Posterior vena cava (tissue), 2 donors: ENCODE results near the gene LIAS. TPM values are rescaled to one million over a fixed set of nuclear protein-coding genes. Genes with fewer than 3 reads are reported as not detected.
"Not testable (repeated sequence)": the region's sequence is repeated elsewhere in the genome, so short reads cannot be mapped to it uniquely, and the experiment has no call there.

ENCODE experiments used
- DNase-seq: peaks from one replicate; pipeline ENCODE4 v3.0.0-alpha.2; 2020; ENCODE audit warnings: low spot score
- intact Hi-C, 2 donors: fragments of 100-400 bp; cut with DNase I; formaldehyde crosslinking; loops; one replicate each; pipeline versions ENCODE4 v1.14.1 to v1.14.2; 2022 to 2023
- total RNA-seq, 2 donors: library from RNA; stranded (reverse); fragmentation: NEBNext Ultra II Directional; extraction: Animal tissue kit (Norgen Biotek cat#: 25700); gene quantifications; one replicate each; pipeline ENCODE4 v1.2.1, GENCODE V29; 2021
- donor health status: DM: yes; HTN: yes; CAD: no.
- donor health status: DM: yes; HTN: yes; CAD: no.

The LIAS gene
- total RNA-seq, 2 donors from 2014 or later: 9.2 to 12.8 TPM

DNA sequence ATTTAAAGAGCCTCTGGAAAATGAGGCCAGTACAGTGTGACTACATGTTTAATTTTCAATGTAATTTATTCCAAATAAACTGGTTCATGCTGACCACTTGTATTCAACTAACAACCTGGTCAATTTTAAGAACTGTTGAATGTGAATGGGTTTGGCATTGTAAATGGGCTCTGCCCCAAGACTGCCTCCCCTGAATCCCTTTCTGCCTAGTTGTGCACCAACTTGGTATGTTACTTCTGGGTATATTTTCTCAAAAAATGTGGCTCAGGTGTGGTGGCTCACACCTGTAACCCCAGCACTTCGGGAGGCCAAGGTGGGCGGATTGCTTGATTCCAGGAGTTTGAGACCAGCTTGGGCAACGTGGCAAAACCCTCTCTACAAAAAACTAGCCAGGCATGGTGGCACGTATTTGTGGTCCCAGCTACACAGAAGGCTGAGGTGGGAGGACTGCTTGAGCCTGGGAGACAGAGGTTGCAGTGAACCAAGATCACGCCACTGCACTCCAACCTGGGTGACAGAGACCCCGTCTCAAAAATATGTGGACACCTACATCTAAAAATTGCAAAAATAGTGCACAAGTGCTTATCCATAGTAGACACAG lies 7.3 kb upstream of the LIAS start:
- intact Hi-C loops: no loop called here
- no peak for DNase-seq

GRCh38 chr4:39452153-39452859 lies 6.5 kb upstream of the LIAS start:
- intact Hi-C loops: no loop called here
- DNase-seq: no peak

- DNase-seq: no peak
- intact Hi-C loops: no loop called here
Observed at GRCh38 chr4:39452860-39453587, 5.8 kb upstream of the LIAS start.

DNA sequence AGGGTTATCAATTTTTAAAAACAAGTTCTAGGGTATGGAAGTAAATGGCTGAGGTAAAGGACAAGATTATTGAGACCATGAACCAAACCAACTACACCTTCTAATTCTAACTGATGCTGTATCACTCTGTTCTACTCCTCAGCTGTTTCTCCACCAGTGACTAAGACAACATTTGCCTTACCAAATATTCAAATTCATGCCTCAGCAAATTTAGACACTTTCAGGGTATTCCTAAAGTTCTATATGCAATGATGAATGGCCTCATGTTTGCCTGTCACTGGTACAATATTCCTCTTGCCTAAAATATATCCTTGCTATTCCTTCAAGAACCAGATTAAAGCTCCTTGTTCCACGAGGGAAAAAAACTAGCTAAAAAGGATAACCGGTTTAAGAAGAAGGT lies 5.1 kb upstream of the LIAS start:
- intact Hi-C loops: no loop called here
- no peak for DNase-seq

GRCh38 chr4:39455486-39455885 lies 3.4 kb upstream of the LIAS start:
- no peak for DNase-seq
- intact Hi-C loops: no loop called here

- intact Hi-C loops: no loop called here
- no peak for DNase-seq
Observed at GRCh38 chr4:39456946-39457763, 1.7 kb upstream of the LIAS start.

DNA sequence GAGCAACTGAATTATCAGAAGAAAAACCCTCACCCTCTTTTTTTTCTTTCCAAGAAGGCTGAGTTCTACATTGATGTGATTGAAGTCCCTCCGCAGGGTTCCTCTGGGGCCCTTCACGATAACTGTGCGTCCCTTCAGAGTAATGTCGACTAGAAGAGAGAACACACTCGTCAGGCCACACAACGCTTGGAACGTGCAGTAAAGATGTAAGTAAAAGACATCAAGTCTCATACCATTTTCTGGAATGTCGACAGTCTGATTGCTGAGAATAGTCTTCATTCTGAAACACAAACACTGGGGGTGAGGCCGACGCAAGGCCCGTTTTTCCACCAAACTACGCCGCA lies 723 bp upstream of the LIAS start:
- DNase-seq, intact Hi-C loops: not testable (repeated sequence)

DNA sequence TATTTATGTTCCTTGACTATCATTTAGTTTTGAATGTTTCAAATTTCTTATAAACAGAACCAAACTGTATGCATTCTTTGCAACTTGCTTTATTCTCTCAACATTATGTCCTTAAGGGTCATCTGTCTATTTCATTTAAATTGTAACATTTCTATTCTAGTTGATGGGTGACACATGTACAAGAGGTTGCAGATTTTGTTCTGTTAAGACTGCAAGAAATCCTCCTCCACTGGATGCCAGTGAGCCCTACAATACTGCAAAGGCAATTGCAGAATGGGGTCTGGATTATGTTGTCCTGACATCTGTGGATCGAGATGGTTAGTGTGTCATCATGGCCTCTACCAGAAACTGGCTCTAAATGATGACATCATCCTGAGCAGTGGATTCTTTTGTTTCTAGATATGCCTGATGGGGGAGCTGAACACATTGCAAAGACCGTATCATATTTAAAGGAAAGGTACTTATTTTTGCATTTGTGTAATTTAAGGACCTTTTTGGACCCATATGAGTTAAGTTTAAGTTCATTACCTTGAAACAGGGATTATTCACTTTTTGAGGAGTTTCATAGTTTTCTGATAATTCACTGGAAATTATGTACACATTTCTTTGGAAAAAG lies 6.1 kb downstream of the LIAS start:
- DNase-seq: no peak
- intact Hi-C loops: loop anchor here in 1 of 2 donors (10.0 kb wide), 1 partner anchor 510 kb away; the partner anchor contains the start of gene PDS5A

GRCh38 chr4:39466747-39467146 lies 7.9 kb downstream of the LIAS start:
- no peak for DNase-seq
- intact Hi-C loops: loop anchor here in 1 of 2 donors (10.0 kb wide), 1 partner anchor 508 kb away; the partner anchor contains the start of gene PDS5A

DNA sequence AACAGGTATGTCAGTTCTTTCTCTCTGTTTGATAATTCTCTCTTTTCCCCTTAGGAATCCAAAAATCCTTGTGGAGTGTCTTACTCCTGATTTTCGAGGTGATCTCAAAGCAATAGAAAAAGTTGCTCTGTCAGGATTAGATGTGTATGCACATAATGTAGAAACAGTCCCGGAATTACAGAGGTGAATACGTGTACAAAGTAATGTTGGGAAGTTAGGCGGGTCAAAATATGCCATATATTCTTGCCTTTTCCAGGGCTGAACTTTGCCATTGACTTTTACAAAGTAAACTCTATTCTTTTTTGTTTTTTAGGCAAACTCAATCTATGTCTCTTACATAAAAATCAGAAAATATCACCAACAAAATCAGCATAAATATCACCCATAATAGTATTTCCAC lies 8.6 kb downstream of the LIAS start:
- intact Hi-C loops: loop anchor here in 1 of 2 donors (10.0 kb wide), 1 partner anchor 507 kb away; the partner anchor contains the start of gene PDS5A
- DNase-seq: no peak

GRCh38 chr4:39469429-39470077 lies 10.7 kb downstream of the LIAS start:
- no peak for DNase-seq

GRCh38 chr4:39470402-39470801 lies 11.5 kb downstream of the LIAS start:
- DNase-seq: no peak
- intact Hi-C loops: loop anchor here in 1 of 2 donors (5.0 kb wide), 1 partner anchor 187 kb away; no protein-coding TSS in a partner anchor

More at GRCh38 chr4:39469429-39470077, 10.7 kb downstream of the LIAS start:
- intact Hi-C loops: loop anchor here in 1 of 2 donors (5.0 to 10.0 kb wide), 2 partner anchors 188 to 505 kb away; partner anchors contain the start of gene PDS5A

DNA sequence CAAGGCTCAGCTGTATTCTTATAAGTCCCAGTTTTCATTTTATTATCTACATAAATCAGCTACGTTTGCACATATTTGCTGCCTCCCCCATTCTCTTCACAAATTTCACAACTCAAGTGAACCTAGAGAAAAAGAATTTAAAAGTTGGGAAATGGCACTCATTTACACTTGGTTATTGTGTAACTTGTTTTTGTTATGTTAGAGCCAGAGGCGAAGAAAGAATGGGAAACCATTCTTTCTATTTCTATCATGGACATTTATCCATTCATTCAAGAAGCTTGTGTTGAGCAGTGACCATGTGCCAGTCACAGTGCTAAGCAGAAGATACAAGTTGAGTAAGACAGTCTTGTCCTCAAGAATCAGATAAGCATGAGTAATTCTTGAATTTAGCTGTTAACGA lies 13.5 kb downstream of the LIAS start:
- DNase-seq: no peak
- intact Hi-C loops: loop anchor here in 1 of 2 donors (5.0 kb wide), 1 partner anchor 185 kb away; no protein-coding TSS in a partner anchor

- DNase-seq: no peak
- intact Hi-C loops: no loop called here
Observed at GRCh38 chr4:39476187-39476895, 17.5 kb downstream of the LIAS start.

DNA sequence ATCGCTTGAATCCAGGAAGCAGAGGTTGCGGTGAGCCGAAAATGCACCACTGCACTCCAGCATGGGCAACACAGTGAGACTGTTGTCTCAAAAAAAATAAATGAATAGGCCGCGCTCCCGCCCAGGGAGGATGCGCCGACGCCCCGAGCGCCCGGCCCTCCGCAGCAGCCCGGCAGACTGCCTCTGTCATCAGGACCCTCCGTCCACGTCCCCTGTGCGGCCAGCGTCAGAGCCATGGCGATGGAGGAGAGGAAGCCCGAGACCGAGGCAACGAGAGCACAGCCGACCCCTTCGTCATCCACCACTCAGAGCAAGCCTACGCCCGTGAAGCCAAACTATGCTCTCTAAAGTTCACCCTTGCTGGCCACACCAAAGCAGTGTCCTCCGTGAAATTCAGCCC lies 21.4 kb downstream of the LIAS start:
- no peak for DNase-seq
- intact Hi-C loops: no loop called here

DNA sequence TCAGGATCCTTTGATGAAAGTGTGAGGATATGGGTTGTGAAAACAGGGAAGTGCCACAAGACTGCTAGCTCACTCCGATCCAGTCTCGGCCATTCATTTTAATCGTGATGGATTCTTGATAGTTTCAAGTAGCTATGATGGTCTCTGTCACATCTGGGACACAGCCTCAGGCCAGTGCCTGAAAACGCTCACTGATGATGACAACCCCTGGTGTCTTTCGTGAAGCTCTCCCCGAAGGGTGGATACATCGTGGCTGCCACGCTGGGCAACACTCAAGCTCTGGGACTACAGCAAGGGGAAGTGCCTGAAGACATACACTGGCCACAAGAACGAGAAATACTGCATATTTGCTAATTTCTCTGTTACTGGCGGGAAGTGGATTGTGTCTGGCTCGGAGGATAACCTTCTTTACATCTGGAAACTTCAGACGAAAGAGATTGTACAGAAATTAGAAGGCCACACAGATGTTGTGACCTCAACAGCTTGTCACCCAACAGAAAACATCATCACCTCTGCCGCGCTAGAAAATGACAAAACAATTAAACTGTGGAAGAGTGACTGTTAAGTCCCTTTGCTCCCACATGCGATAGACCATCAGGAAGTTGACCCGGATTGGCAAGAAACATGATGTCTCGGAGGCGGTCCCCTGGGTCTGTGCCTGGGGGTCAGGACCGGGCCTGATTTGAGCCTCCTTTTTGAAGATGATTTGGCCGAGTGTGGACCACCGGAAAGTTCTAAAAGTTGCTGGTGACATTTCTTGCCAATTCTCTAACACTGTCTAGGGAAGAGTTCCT lies 22.2 kb downstream of the LIAS start:
- intact Hi-C loops: no loop called here
- no peak for DNase-seq
